Stimulated activated CD8-positive, alpha-beta memory T cell treated with anti-CD3 and anti-CD28 coated beads, Interleukin-7, amount 100 ng/mL, for 1 hour (primary cell): ENCODE measurements around the gene MC4R.
"Not testable (repeated sequence)": the region's sequence is repeated elsewhere in the genome, so short reads cannot be mapped to it uniquely, and the experiment has no call there.

Experiments
- DNase-seq, 2 donors: peaks; one replicate each; pipeline ENCODE4 v3.0.0-alpha.2; 2020; ENCODE audit warnings: low read depth in 2 of 2

Gene MC4R

DNA sequence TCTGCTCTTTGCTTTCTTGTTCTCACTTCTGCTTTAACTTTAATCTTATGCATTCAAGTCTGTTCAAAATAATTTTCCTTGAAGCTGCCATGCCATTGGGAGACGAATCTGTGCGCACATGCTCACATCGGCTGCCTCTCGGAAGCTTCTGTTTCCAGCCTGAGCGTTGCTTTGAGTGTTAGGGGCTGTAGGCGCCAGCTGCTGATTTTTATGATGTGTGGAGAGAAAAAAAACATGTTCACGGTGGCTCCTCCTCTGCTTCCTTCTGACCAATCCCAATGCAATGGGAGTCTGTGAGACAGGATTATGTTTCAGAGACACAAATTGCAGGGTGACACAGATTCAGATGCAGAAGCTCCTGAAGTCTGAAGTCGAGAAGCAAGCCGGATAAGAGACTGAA lies at the start of gene MC4R:
MC4R (minus strand) TSS at position 180 of the 400 bp plus-strand sequence. CDS start 426 bp downstream, outside the sequence.
- no peak for DNase-seq

DNA sequence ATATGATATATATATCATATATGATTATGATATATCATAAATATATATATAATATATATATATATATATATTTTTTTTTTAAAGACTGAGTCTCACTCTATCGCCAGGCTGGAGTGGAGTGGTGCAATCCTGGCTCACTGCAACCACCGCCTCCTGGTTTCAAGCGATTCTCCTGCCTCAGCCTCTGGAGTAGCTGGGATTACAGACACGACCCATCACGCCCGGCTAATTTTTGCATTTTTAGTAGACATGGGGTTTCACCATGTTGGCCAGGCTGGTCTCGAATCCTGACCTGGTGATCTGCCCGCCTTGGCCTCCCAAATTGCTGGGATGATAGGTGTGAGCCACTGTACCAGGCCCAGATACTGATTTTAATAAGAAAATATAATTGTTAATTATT lies 49.7 kb upstream of the MC4R start:
- not testable (repeated sequence) for DNase-seq

DNA sequence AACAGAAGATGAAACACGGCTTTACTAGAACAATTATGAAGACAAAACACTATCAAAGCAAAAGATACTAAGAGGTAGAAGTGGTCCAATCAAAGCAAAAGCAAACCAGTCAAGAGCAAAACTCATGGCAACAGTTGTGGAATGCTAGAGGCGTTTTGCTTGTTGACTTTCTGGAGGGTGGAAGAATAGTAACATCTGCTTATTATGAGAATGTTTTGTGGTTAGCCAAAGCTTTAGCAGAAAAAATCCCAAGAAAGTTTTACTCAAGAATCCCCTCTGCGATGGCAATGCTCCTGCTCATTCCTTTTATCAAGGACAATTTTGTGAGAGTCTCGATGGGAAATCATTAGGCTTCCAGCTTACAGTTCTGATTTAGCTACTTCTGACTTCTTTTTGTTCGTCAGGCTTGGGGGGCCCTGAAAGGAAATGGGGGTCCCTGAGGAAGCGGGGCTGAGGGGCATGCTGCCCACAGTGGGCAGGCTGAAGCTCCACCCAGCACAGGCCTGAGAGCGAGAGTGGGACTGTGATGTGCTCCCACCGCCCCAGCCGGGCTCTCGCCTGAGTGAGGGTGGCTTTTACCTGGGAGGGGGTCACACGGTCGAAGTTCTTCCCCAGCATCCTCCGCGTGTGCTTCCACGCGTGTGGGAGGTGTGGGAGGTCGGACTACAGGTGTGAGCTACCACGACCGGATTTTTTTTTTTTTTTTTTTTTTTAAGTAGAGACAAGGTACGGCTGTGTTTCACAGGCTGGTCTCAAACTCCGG lies 49.0 kb upstream of the MC4R start:
- no peak for DNase-seq

DNA sequence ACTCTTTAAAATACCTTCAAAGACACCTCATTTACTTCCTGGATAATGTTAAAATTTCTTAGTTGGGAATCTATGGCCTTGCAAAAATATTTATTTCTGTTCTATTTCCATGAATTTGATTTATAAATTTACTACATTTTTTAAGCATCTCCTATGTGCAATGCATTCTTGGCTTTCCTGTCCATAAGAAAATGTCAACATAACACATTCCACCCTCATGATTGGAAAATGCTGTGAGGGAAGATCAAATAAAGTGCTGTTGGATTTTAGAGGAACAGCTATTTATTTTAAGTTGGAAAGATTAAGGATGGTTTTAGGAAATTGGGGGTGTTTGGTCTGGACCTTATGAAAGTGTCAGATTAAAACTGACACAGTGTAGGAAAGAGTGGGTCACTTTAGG lies 45.4 kb upstream of the MC4R start:
- DNase-seq: no peak

DNA sequence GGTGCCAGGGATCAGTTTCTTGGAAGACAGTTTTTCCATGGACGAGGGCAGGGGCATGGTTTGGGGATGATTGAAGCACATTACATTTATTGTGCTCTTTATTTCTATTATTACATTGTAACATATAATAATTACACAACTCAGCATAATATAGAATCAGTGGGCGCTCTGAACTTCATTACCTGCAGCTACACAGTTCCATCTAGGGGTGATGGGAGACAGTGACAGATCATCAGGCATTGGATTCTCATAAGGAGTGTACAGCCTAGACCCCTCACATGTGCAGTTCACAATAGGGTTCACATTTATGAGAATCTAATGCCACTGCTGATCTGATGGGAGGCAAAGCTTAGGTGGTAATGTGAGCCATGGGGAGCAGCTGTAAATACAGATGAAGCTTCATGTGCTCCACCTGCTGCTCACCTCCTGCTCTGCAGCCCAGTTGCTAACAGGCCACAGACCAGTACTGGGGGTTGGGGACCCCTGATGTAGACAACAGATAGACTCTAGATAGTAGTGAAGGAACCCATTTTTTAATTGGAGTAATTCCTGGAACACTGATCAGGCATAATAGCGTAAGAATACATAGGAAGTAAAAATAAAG lies 41.5 kb upstream of the MC4R start:
- DNase-seq: no peak

DNA sequence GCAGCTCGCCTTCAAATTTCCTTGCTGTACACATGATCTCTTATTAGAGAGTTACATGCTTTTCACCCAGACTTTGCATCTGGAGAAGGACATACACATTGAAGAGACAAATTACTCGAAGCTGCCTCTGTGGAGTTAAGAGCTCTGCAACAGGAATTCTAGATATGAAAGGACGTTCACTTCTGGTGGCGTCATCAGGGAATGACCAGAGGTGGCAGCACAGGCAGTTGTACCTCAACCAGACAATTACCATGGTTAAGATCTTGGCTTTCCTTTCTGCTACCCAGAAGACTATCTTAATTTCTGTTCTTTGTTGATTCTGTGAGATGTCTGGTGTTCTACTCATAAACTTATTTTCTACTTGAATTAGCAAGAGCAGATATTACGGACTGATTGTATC lies 39.1 kb upstream of the MC4R start:
- no peak for DNase-seq

DNA sequence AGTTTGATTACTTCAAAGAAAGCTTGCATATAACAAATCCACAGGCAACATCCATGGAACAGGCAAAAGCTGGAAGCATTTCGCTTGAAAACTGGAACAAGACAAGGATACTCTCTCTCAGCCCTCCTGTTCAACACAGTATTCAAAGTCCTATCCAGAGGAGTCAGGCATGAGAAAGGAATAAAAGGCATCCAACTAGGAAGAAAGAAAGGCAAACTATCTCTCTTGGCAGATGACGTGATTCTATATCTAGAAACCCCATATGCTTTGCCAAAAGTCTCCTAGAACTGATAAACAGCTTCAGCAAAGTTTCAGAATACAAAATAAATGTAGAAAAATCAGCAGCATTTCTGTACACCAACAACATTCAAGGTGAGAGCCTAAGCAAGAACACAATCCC lies 34.1 kb upstream of the MC4R start:
- DNase-seq: no peak

DNA sequence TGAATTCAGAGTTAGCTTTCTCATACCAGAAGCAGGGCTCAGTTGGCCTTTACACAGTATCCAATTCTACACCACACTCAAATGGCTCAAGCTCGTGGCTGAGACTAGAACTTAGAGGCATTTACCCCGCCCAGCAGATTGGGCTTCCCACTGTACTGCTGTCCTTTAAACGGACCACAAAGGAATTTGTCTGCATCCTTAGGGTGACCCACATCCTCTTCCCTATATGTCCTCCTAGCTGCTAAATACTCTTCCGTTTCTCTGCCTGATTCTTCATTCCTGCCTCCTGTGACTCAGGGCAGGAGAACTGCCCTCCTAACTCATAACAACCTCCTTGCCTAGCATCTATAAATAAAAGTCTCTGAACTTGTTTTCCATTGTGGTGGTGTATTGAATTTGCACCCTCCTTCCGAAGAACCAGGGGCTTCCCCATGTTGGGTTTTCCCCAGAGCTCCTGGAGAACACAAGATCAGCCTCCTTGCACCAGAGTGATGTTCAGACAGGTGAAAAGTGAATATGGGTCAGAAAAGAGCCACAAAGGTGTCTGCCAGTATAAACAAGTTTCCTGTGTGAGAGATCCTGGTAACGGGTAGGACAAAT lies 32.0 kb upstream of the MC4R start:
- no peak for DNase-seq

DNA sequence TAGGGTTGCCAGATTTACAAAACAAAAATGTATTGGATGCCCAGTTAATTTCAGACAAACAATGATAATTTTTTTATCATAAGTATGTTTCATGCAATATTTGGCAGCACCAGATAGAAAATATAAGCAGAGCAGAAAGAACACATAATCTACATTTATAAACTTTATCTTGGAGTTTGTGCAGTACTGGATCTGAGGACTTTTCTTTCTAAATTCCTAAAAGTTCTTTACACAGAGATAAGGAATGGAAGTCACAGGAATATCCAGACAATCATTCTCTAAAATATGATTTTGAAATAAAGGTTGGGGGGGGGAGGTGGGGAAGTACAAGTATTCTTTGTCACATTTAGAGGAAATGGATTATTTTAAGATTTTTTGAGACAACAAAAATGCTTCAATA lies 28.8 kb upstream of the MC4R start:
- DNase-seq: no peak

DNA sequence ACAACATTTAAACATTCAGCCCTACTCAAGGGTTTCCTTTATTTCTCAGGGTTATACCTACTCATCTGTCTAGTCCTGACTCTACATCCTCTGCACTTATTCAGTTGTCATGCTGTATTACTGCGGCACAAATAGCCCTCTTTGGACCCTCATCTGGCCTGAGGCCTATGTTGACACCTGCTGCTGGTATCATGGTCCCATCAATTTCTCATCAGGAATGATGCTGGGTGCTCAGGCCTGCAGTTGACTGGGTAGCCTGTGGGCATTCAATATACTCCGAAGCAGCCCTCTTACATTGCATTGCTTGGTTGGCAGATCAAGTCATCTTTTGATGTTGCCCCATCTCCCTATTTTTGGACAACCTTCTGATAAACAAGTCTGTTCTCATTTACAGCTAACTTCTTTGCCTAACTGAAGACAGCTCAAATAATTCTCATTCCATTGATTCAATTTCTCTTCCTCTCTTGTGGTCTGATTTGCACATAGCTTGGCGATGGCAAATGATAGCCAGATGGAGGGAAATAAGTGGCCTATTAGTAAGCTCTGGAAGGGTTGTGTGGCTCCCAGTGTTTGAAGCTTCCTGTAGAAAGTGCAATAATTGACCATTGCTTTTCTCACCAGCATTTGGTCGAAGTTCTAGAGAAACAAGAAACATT lies 19.1 kb upstream of the MC4R start:
- no peak for DNase-seq

DNA sequence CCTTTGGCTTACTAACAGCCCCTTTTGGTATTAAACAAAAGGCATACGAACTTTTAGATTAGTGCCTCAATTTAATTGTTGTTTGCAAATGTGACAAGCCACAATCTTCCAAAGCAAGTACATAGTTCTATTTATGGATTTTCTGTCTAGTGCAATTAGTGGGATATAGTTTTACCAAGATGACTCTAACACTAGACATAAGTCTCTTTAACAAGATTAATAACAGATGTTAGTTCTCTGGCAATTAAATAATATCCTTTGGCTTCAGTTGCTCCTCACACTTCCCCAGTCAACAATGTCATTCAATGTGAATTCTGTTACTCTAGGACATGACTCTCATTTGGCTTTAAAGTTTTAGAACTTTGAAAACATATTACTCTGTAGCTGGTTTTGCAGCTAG lies 16.7 kb upstream of the MC4R start:
- DNase-seq: no peak

DNA sequence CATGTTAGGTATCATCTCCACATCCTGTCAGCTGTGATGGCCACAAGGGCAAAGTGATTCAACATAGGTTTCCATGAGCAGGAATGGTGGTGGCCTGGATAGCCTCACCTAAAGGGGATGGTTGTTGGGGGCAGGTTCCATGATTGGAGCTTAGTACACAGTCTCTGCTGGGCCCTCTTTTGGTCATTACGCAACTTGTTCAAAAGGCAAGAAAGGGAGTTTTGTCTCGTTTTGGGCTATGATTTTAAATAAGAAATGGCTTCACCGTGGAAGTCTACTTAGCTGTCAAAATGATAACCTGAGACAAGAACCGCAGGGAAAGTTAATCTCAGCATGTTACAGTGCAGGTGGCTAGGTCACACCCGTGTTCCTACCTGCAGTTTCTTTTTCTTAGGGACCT lies 13.1 kb upstream of the MC4R start:
- no peak for DNase-seq

DNA sequence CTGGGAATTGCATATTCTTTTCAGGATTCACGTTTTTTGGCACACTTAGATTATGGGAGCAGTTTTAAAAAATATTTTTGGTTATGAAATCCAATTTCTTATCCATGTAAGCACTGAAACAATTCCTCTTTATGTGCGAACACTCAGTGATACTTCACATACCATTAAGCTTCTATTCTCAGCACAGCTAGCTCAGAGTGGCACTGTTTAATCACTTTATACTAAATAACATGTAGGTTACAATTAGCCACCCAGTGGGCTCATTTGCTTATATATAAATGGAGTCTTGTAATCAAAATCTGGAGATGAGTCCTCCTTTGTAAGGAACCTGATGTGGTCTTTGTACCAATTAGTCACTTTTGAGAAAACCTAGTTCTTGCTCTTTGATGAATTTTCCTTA lies 11.3 kb upstream of the MC4R start:
- no peak for DNase-seq

DNA sequence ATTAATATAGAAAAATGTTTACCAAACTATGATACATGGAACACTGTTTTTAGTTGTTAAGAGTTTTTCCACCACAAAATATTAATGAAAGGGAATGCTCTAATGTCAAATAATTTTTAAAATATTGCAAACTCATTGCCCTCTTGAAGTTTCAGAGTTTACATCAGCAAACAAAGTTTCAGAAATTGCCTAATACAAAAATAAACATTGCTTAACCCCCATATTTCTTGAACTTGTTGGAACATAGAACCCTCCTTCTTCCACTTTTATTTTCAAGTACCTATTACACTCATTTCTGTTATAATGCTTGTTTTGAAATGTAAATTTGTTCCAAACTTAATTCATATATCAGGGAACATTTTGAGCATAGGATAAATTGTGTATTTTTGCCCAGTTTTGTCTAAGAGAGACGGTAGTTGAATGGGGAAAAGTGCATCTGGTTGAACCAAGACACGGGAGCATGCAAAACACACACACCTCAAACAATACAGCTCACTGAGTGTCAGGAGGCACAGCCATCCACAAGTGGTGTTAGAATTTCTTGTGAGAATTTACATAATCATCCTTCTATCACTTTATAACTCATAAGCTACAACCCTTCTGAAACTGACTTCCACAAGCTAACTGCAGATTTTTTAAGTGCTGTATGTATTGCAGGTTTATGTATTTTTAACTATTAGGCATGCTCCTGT lies 5.3 kb upstream of the MC4R start:
- no peak for DNase-seq

DNA sequence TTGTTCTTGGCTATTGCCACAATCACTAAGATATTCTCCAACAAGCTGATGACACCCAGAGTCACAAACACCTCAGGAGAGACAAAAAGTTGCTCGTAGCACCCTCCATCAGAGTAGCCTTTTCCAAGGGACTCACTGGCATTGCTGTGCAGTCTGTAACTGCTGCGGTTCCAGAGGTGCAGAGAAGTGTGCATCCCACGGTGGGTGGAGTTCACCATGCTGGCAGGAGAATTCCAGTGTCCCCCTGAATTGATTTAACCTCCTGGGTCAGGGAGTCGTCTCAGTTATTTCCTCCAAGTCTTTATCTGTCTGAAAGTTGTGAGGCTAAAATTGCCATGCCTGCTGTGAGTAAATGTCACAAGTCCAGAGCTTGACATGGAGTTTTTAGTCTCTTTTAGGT lies 443 bp downstream of the MC4R start:
- no peak for DNase-seq

DNA sequence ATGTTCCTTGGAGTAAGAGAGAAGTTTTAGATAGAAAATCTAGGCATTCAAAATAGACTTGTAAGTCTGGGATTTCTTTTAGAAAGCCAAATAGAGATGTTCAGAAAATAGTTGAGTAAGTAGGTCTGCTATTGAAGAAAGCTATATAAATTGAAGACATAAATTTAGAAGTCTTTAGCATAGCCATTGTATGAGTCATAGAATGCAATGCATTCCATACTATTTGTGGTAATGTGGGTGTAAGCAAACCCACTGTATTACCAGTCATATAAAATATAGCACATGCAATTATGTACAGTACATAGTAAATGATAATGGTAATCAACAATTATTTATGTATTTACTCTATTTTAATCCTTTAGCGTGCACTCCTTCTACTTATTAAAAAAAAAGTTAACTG lies 14.1 kb downstream of the MC4R start:
- DNase-seq: no peak

DNA sequence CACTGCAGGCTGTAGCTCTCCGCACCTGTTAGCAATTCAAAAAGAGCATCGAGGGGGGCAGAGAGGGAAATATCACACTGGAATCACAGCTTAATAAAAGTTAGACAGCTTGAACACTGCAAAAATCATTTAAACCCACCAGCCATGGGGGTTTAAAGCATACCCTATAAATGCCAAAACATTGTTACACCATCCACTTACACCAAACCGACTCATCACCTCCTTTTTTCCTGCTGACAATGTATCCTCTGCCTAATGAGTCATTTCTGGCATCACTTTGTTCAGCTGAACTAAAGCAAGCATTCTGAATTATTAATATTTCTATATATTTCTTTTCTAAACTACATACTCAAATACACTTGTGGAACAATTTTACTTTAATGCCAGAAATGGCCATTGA lies 21.6 kb downstream of the MC4R start:
- no peak for DNase-seq

DNA sequence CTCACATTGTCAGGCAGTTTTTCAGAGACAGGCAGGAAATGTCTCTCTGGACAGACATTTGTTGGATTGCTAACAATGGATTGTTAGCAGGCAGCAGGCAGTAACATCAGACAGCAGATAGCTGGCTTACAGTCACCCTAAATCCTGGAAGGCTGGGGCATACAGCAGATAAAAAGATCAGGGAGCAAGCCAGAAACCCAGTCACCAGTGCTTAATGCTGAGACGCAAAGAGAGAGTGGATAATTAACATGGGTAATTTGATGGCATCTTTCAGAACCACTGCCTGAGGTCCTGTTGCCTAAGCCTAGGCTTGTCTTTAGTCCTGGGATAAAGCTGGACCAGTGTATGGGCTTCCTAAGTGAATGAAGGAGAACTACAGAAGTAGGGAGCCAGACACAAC lies 22.4 kb downstream of the MC4R start:
- DNase-seq: no peak

DNA sequence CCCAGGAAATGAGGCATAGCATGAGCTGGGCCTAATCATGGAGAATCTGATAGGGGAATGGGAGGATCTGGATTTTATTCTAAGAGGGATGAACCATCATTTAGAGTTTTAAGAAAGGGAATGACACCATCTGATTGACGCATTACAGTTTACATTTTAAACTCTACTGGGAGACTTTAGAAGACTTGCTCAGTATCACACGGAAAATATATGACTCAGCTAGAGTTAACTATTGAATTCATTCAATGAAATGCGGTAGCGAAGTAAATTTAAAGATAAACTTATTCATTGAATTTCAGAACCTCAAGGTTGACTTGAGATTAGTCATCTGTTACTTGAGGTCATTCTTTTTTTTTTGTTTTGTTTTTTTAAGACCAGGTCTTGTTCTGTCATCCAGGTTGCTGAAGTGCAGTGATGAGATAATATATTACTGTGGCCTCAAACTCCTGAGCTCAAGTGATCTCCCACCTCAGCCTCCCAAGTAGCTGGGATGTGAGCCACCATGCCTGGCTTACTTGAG lies 25.0 kb downstream of the MC4R start:
- DNase-seq: no peak

DNA sequence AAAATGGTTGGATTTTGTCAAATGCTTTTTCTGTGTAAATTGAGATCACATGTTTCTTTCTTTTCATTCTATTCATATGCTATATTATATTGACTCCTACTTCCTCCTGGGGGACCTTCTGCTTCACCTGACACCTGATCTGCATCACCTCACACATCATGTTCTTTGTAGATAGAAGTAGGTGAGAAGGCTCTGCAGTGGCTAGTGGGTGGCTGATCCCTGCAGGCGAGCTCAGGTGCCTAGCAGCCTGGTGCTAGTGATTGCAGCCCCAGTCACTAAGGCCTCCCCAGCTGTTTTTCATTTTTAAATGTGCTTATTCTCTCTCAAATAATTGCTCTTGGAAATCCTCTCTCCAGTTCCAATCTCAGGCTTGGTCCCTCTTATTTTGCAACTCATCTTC lies 33.6 kb downstream of the MC4R start:
- DNase-seq: no peak

DNA sequence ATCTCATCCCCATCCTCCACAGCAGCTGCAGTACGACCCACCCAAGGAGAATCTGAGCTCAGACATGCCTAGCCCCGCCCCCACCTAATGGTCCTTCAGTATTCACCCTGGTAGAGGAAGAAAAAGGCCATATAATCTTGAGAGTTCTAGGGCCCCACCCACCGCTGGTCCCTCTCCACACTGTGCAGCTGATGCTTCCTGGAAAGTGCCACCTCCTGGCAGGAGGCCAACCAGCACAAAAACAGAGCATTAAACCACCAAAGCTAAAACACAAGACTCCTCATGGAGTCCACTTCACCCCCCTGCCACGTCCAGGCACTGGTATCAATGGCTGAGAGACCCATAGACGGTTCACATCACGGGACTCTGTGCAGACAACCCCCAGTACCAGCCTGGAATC lies 40.7 kb downstream of the MC4R start:
- DNase-seq: no peak

DNA sequence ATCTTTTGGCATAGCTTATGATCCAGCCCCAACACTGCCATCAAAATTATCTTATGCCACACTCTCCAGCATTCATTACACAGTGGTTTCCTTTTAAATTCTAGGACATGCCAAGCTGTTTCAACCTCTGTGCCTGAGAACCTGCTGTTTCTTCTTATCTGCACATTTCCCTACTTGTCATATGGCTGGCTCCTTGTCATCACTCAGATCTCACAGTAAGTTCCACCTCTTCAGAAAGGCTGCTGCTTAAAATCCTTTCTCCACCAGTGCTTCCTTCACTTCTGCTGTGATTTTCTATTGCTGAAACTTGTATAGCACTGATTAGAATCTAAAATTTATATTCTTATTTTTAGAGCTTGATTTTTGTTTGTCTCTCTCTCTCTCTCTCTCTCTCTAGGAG lies 43.4 kb downstream of the MC4R start:
- DNase-seq: no peak
